Stimulated activated naive CD4-positive, alpha-beta T cell treated with Interleukin-2 at 50 U/mL for 16 hours (primary cell): ENCODE measurements around the gene OR52B6.
"Not testable (repeated sequence)": the region's sequence is repeated elsewhere in the genome, so short reads cannot be mapped to it uniquely, and the experiment has no call there.

Experiments
- DNase-seq: peaks from one replicate; lab custom pipeline; 2025; lab: John Stamatoyannopoulos, UW

The OR52B6 gene

DNA sequence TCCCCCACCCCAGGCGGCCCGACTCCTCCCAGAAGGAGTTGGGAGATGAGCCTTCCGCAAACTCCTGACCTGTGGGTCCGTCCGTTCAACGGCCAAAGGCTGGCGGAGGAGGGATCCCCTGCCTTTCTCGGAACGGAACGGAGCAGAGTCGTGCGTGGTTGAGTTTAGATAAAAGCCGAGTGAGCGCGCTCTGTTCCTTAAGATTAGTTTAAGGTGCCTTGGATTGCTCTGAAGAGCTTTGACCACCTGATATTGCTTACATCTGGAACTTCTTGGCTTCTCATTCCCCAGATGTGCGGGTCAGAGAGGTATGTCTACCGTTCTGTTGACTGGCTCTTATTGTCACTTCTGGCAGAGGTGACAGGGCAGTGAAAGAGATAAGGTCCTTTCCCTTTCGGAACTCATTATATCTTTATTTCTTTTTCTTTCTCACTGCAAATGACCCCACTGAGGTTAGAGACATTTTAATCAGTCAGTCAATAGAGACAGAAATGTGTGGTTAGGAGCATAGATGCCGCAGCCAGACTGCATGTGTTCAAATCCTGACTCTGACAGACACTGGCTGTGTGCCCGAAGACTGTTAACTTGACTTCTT, 16.0 kb downstream of the OR52B6 start, which contains the start of gene TRIM6:
Gene TRIM6 (plus strand): TSS at position 31 of the 595 bp plus-strand sequence. CDS start 261 bp downstream, at position 292.
- DNase-seq, result no peak

DNA sequence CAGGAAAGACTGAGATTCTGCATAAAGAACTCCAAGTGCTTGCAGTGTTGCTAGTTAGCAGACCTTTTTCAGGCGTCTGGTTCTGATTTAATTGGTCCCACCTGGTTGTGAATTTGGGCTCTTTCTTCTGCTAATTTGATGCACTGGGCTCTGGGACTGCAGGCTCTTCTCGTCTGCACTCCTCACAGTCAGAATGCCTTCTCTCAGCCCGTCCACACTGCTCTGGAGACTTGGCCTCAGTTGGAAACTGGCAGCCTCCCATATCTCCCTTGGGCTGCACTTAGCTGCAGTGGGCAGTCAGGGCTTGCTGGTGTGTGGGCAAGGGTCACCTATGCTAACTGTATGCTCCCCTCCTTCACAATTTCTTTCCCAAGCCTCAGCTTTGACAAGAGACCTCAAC, 17.3 kb downstream of the OR52B6 start:
- DNase-seq, result no peak

DNA sequence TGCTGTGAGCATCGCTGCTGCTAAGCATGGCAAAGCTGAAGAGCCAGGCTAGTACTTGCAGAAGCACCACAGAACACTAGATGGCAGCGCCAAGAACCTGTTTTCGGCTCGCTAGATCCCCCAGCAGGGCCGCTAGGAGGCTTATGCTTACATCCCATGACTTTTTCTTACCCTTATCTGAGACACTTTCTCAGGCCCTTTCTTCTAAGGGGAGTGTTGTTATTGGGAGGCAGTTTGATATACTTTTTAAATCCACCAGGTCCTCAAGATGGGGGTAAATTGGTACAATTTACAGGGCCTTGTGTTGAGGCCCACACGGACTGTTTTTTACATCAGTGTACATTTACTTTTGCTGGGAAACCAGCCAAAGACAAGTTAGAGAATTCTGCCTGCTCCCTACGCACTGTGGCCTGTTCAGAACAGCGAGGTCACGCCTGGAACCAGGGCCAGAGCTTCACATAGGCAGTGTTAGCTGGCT, 19.7 kb downstream of the OR52B6 start:
- peak; percentile 36 for DNase-seq

DNA sequence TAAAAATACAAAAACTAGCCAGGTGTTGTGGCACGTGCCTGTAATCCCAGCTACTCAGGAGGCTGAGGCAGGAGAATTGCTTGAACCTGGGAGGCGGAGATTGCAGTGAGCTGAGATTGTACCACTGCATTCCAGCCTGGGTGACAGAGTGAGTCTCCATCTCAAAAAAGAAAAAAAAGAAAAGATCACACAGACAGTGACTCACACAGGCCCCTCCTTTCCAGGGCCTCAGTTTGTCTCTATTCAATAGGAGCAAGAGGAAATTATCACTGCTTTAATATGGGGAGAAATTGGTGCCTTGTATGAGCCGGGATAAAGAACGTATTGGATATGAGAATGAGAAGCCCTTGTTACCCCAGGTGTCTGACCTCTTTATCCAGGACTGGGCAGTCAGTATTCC, 22.1 kb downstream of the OR52B6 start:
- not testable (repeated sequence) for DNase-seq

DNA sequence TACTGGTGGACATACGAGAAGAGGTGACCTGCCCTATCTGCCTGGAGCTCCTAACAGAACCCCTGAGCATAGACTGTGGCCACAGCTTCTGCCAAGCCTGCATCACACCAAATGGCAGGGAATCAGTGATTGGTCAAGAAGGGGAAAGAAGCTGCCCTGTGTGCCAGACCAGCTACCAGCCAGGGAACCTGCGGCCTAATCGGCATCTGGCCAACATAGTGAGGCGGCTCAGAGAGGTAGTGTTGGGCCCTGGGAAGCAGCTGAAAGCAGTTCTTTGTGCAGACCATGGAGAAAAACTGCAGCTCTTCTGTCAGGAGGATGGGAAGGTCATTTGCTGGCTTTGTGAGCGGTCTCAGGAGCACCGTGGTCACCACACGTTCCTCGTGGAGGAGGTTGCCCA, 22.6 kb downstream of the OR52B6 start:
- DNase-seq, result no peak

DNA sequence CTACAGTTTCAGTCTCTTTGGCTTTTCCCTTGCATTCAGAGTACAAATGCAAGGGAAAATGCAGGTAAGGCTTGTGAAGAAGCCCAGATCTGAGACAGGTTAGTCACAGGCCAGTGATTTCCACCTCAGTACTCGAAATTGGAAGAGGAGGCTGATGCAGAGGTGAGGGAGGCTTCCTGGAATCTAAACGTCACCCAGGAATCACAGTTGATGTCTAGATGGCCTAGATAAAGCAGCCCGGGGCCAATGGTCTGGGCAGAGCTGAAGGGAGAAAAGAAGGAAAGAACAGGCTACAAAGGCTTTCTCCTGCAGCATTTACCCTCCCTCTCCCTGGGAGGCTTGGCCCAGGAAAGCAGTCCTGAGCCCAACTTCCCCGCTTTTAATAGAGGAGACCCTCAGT, 24.2 kb downstream of the OR52B6 start:
- no peak for DNase-seq

DNA sequence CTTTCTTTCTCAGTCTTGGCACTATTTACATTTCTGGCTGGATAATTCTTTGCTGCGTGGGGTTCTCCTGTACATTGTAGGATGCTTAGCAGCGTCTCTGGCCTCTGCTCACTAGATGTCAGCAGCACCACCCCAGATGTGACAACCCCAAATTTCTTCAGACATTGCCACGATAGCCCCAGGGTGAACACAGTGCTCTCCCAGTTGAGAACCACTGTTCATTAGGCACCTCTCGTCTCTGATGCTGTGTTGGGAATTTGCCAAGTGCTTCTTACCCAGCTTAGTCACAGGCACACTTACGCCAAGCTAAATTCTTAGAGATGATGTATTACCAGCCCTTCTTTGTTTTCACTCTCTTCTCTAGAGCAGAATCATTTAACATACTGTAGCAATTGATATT, 25.2 kb downstream of the OR52B6 start:
- DNase-seq, result no peak

DNA sequence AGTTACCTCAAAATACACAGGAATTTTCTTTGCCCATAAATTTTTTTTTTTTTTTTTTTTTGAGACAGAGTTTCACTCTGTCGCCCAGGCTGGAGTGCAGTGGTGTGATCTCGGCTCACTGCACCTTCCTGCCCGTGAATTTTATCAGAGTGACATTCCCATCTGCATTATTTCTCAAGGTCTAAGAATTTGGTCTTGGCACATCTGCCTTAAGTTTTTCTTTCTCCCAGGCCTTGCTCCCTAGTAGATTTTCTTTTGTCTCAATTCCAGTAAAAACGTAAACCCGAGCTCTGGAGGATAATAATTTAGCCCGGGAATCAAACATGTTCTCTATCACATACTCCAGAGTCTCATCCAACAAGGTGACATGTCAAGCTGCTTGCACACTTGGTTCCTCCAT, 28.1 kb downstream of the OR52B6 start:
- no peak for DNase-seq

DNA sequence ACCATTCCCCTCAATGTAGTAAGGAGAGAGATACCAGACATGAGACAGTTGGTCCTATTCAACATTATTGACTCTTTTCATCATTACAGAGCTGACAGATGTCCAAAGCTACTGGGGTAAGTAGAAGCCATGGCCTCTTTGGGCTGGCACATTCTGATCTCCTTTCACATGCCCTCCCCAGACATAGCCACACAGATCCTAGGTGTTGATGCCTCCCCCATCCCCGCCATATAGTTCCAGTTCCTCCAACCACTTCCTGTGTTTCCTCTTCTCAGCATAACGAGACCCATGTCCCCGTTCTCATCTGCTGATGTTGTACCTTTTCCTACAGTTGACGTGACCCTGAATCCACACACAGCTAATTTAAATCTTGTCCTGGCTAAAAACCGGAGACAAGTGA, 29.8 kb downstream of the OR52B6 start:
- no peak for DNase-seq

DNA sequence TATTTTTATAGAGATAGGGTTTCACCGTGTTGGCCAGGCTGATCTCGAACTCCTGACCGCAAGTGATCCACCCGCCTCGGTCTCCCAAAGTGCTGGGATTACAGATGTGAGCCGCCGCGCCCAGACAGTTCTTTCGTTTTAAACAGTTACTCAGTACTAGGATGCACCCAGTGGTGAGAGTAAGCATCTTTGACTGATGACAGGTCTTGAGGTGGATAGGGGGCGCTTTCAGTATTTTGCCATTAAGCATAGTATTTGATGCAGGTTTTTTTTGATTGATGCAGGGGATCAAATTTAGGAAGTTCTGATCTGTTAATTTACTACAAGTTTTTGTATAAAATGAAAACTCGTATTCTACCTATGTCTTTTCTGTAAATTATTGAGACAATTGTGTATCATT, 30.9 kb downstream of the OR52B6 start:
- no peak for DNase-seq

DNA sequence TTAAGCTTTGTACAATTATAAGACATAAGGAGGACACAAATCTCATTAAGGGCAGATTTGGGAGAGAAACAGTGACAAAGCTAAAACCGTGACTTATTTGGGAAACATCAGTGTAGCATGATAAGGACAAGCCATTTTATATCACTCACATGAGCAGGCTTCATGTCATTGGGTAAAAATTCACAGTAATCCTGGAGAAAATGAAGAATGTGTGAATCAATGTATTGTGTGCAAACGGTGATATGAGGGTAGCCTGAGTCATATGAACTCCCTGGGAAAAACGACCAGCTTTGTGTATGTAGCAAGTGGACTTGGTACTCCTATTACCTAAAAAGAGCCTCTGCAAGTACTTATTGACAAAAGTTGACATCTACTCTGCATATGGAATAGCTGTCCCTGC, 38.1 kb downstream of the OR52B6 start:
- no peak for DNase-seq

DNA sequence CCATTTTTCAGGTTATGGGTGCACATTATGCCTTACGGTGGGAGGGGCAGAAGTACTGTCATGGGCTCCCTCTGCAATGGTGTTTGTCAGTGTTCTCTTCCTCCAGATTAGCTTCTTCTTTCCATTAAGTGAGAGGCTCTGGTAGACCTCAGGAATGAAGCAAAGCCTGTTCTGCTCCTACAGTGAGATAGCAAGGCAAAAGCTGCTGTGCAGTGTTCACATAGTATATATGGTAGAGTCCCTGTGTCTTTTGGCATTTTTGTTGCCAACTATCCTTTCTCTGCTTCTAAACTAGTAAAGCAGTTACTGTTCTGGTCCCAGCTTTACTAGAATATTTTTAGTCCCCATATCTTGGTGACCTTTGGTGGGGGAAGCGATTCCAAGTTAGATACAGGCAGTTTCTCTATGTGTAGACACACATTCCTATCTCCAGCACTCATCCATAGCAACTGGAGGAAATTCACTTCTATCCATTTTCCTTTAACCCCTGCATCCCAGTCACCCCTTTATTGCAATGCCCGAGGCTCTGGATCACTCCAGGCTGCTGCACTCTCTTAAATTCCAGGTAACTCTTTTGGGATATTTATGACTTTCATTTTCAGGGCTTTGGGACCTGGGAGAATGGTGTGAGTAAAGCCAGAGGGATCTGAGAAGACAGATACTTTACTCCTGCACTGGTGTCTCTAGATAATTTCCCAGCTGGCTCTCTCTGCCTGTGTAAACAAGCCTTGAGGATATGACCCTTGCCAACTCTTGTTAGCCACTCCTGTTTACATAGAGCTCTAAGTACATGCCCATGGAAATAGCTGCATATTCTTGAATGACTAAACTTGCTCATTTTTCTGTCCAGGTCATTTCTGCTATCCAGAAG, 40.2 kb downstream of the OR52B6 start:
- no peak for DNase-seq

DNA sequence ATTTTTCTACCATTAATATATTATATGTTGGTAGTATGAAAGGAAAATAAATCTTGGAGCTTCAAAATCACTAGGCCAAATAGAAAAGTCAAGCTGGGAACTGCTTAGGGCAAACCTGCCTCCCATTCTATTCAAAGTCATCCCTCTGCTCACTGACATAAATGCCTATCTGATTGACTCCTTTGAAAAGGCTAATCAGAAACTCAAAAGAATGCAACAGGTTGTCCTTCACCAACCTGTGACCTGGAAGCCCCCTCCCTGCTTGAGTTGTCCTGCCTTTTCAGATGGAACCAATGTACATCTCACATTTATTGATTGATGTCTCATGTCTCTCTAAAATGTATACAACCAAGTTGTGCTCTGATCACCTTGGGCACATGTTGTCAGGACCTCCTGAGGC, 40.9 kb downstream of the OR52B6 start:
- DNase-seq, result no peak

DNA sequence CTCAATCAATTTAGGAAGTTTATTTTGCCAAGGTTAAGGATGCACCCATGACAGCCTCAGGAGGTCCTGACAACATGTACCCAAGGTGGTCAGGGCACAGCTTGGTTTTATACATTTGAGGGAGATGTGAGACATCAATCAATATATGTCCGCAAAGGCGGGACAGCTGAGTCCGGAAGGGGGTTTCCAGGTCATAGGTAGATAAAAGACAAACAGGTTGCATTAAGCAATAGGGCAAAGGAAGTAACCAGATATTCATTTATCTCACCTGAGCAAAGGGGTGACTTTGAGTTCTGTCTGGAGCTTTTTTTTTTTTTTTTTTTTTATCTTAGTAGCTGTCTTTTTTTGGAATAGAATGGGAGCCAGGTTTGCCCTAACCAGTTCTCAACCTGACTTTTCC, 42.1 kb downstream of the OR52B6 start:
- DNase-seq, result no peak

DNA sequence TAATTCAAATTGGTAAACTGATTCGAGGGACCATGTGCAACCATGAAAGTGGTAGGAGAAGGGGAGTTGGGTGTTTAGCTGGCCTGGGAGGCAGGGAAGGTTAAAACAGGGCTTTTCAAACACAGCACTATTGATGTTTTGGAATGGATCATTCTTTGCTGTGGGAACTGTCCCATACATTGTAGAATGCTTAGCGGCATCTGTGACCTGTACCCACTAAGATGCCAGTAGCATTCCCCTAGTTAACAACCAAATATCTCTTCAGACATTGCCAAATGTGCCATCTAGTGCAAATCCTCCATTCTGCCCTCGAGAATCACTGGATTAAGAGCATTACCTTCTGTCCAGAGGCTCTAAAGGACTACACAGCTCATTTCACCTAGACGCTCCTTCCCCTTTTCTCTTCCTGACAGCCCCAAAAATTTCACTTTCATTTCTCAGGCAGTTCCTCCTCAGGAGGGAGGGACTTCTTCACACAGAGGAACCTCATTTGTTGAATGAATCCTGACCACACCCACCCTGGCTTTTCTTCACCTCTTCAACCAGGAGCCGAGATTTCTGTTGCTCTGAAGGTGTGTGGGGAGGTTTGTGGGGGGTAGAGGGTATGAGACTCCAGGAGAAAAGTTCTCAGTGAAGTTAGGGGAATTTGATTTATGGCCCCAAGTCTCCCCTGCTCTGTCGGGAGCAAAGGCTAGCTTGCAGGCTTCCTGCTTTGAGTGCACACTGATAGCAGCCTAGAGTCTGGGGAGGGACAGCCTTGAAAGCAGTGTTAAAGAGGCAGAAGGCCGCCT, 44.0 kb downstream of the OR52B6 start, which contains the start of gene TRIM34:
Gene TRIM34 (plus strand): TSS at position 513 of the 791 bp plus-strand sequence. CDS start 7,331 bp downstream, outside the sequence.
- peak; percentile 32 for DNase-seq

DNA sequence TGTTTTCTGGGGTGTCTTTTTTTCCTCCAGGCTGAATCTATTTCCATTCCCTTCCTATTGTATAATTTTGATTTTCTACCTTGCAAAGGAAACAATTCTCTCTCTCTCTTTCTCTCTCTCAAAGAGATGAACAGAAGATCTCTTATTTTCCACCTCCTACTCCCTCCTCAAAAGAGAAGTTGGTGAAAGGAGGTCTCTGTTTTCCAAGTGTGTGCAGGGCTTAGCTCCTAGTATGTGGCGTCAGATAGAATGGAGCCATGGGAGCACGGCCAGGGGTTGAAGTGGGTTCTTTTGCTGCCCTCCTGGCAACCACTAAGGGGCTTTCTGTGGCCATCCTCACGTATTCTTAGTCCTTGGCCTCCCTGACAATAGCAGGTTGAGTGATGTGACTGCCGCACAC, 44.6 kb downstream of the OR52B6 start:
- no peak for DNase-seq

DNA sequence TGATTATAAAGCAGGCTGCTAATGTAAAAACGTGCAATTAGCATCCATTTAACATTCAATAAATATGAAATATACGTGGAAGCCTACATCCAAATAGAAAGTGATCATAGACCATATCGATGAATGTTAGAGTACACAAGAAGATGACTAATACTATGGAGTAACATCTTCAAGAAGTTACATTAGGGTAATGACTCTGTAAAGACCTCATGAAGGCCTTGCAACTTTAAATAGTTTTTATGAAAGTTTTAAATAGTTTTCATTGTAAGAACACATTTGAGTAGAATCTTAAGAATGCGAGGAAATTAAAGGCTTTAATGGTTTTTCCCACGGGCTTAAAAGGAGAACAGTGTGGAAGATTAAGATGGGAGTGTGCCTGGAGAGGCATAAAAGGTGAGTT, 45.5 kb downstream of the OR52B6 start:
- no peak for DNase-seq

DNA sequence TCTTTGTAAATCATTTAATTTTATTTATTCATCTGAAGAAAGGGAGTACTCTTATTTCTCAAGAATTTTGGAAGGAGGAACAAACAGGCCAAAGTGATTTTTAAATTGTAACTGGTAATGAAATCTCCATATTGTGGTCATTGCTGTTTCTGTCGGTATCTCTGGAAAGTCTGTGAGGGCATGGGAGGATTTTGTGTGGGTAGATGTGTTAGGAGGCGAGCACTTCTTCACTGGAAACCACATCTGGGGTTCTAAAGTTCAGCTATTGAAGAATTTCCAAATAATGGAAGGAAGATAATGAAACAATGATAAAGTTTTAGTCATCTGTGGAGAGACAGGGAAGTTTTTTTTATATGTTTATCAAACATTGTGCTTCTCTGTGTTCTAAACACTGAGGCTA, 50.7 kb downstream of the OR52B6 start:
- no peak for DNase-seq
